IPS-NIHi7 (cell line): ENCODE measurements around the gene TRIM52.
"Not testable (repeated sequence)": the region's sequence is repeated elsewhere in the genome, so short reads cannot be mapped to it uniquely, and the experiment has no call there.

Source experiments
- DNase-seq: peaks from one replicate; pipeline ENCODE4 v3.0.0; 2012; ENCODE audit warnings: mixed read lengths; ENCODE audit errors: extremely low spot score

Gene TRIM52

GRCh38 chr5:181215997-181216989 is 44.6 kb downstream of the TRIM52 start:
- no peak for DNase-seq

- DNase-seq, result not testable (repeated sequence)
These were observed 46.7 kb downstream of the TRIM52 start for GRCh38 chr5:181214249-181214648.

- no peak for DNase-seq
These were observed 48.0 kb downstream of the TRIM52 start for GRCh38 chr5:181212934-181213333.

GRCh38 chr5:181212080-181212479 is 48.9 kb downstream of the TRIM52 start:
- no peak for DNase-seq

- no peak for DNase-seq
These were observed 49.7 kb downstream of the TRIM52 start for GRCh38 chr5:181211208-181211607.

GRCh38 chr5:181210698-181211097 is 50.2 kb downstream of the TRIM52 start:
- DNase-seq, result not testable (repeated sequence)

- not testable (repeated sequence) for DNase-seq
These were observed 50.8 kb downstream of the TRIM52 start for GRCh38 chr5:181210148-181210547.

GRCh38 chr5:181209006-181209405 is 51.9 kb downstream of the TRIM52 start:
- not testable (repeated sequence) for DNase-seq

GRCh38 chr5:181207960-181208253 is 53.0 kb downstream of the TRIM52 start:
- no peak for DNase-seq

GRCh38 chr5:181207214-181207959 is 53.6 kb downstream of the TRIM52 start:
- DNase-seq, result no peak

- no peak for DNase-seq
These were observed 54.9 kb downstream of the TRIM52 start for GRCh38 chr5:181205761-181206649.
